ENCODE data around the gene AFAP1. TPM values are rescaled to one million over a fixed set of nuclear protein-coding genes. Genes with fewer than 3 reads are reported as not detected.

AFAP1 gene
- total and polyA plus RNA-seq, 2 of the 8 experiments (the other 6 are each of a cell fraction or from before 2014, with no cell fraction given), result 3.6 to 18.2 TPM

GRCh38 chr4:7735395-7735794, 204.3 kb downstream of the AFAP1 start:
- H3K23ac ChIP-seq (ENCODE audit: insufficient read length), result no peak overlapping the region
- 0 out of 7 replicates have a peak, but pooled peaks cover 0 to 2% (median 0%) of the 10 kb centered on the region in 4 experiments for H3K27me3 ChIP-seq (replicated peaks in 1 of 4; ENCODE audit: control insufficient read depth in 3 of 4, extremely low read depth in 1 of 4, insufficient read depth in 3 of 4, low read length in 3 of 4)
- no peak overlapping the region for H2BK12ac ChIP-seq (ENCODE audit: low read depth, low read length)
- H3K23me2 ChIP-seq (ENCODE audit: low read depth, low read length), result no peaks in the 10 kb centered on the region
- no peak overlapping the region for H3K18ac ChIP-seq (ENCODE audit: extremely low read depth, low read length)
- no peak overlapping the region for H3K4me2 ChIP-seq (ENCODE audit: insufficient read depth in 1 of 2, low read depth in 2 of 2, low read length in 2 of 2)
- no peak overlapping the region for H2BK120ac ChIP-seq (replicated peaks; ENCODE audit: low read depth, low read length)
- peaks cover 0 to 5% of the 10 kb centered on the region in 2 experiments for H4K20me1 ChIP-seq (replicated peaks in 1 of 2; ENCODE audit: control insufficient read depth in 1 of 2, insufficient read depth in 2 of 2, low read length in 2 of 2)
- no peak overlapping the region for H2AFZ ChIP-seq (ENCODE audit: low read length)
- H3K79me1 ChIP-seq (ENCODE audit: low read depth, low read length), result no peaks in the 10 kb centered on the region
- H2BK5ac ChIP-seq (ENCODE audit: low read depth, low read length), result no peak overlapping the region
- DNase-seq (ENCODE audit: low read depth in 1 of 2, low spot score in 2 of 2) (no peak), FAIRE-seq (no peak)
- WGBS, 2 experiments (ENCODE audit: extremely low coverage in 1 of 2, insufficient coverage in 1 of 2, insufficient read length in 1 of 2, insufficient replicate concordance in 2 of 2, low coverage in 1 of 2, low lambda C conversion rate in 2 of 2, missing lambda C conversion rate in 1 of 2), result 83% methylated on average over 5 of the region's 5 CpGs; no CpG with 5 or more reads in 1 of the 2 experiments
- no peak overlapping the region for H4K91ac ChIP-seq (replicated peaks; ENCODE audit: insufficient read length, low read length)
- no peaks in the 10 kb centered on the region for H3K9me3 ChIP-seq (ENCODE audit: insufficient read depth in 2 of 2, low read depth in 1 of 2, low read length in 1 of 2)
- H4K5ac ChIP-seq (ENCODE audit: insufficient read length, low read depth, low read length), result no peak overlapping the region
- ChIA-PET CTCF (ENCODE audit: partially characterized antibody) (interaction anchor here (0.5 to 2.3 kb wide), 7 partner anchors 15 to 635 kb away, joined by 3 to 9 read pairs (median 3); no protein-coding TSS in a partner anchor), POLR2A (ENCODE audit: partially characterized antibody) (no interaction called here)
- no peak overlapping the region for H2AK5ac ChIP-seq (ENCODE audit: low read depth, low read length)
- H2BK15ac ChIP-seq (ENCODE audit: low read length), result no peak overlapping the region
- no peak overlapping the region for H3K27ac ChIP-seq (ENCODE audit: low read depth, low read length)
- H3K4ac ChIP-seq (replicated peaks; ENCODE audit: insufficient read length, low read depth, low read length), result no peak overlapping the region
- no peak overlapping the region for H3K14ac ChIP-seq (ENCODE audit: insufficient read length)
- H3K4me3 ChIP-seq (ENCODE audit: extremely low read depth in 1 of 4, insufficient read depth in 2 of 4, low read depth in 3 of 4, low read length in 4 of 4), result no peak overlapping the region
- H3K4me1 ChIP-seq (replicated peaks in 1 of 4; ENCODE audit: control insufficient read depth in 3 of 4, insufficient read depth in 4 of 4, low read length in 3 of 4), result no peaks in the 10 kb centered on the region; a peak in 2 of 7 replicates
- no peak overlapping the region for H3K56ac ChIP-seq (replicated peaks; ENCODE audit: insufficient read length, low read depth, low read length)
- no peak overlapping the region for H3K9ac ChIP-seq (replicated peaks in 1 of 4; ENCODE audit: extremely low read depth in 1 of 4, low read depth in 3 of 4, low read length in 3 of 4)
- H3K79me2 ChIP-seq (ENCODE audit: control insufficient read depth in 1 of 2, insufficient read depth in 2 of 2, low read length in 2 of 2), result no peaks in the 10 kb centered on the region
- no peak overlapping the region for H4K8ac ChIP-seq (ENCODE audit: extremely low read depth, insufficient read depth, low read length)
- H3K36me3 ChIP-seq (ENCODE audit: control insufficient read depth in 2 of 4, insufficient read depth in 4 of 4, low read length in 3 of 4), result no peaks in the 10 kb centered on the region
- H2BK20ac ChIP-seq (ENCODE audit: low read length), result no peak overlapping the region
- no peak for TF ChIP-seq FOSL1 (IDR thresholded peaks at IDR 0.05; ENCODE audit: insufficient read depth, low read depth, low read length)
- TF ChIP-seq SIX5 (IDR thresholded peaks at IDR 0.05; ENCODE audit: low read depth, low read length), result no peak

All from H1 (cell line).